HG02763 (cell line): ENCODE results near the gene KRT80.

ENCODE experiments used
- ATAC-seq: cut with Tn5 transposase; IDR thresholded peaks from one replicate; pipeline ENCODE4 v1.9.1; 2021; ENCODE audit warnings: mild to moderate bottlenecking, moderate library complexity; ENCODE audit not compliant: unreplicated experiment

The KRT80 gene

DNA sequence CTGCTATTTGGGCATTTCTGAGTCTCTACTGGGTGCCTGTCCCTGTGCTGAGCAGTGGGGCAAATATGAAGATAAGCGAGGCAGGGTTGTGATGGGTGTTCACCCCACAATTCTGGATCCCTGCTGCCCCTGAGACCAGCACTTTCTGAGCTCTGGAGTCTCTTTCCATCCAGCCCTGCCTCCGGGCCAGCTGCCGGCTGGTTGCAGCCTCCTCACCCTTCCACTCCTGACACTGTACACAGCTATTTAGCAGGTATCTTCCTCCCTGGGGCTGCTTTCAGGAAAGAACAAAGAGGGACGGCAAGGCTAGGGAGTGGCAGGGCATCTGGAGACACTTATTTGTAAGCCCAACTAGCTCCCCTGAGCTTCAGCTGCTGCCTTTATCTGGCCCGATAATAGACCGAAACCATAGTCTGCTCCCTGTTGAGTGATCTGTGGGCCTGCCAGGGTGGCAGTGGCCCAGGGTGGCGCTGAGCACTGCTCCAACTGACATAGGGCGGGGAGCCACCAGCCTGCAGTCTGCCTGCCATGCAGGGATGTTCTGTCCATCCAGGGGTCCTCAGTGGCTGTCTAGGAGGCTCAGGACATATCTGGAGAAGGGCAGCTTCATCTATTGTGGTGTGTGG is 7.6 kb upstream of the KRT80 start:
- ATAC-seq, result no peak

DNA sequence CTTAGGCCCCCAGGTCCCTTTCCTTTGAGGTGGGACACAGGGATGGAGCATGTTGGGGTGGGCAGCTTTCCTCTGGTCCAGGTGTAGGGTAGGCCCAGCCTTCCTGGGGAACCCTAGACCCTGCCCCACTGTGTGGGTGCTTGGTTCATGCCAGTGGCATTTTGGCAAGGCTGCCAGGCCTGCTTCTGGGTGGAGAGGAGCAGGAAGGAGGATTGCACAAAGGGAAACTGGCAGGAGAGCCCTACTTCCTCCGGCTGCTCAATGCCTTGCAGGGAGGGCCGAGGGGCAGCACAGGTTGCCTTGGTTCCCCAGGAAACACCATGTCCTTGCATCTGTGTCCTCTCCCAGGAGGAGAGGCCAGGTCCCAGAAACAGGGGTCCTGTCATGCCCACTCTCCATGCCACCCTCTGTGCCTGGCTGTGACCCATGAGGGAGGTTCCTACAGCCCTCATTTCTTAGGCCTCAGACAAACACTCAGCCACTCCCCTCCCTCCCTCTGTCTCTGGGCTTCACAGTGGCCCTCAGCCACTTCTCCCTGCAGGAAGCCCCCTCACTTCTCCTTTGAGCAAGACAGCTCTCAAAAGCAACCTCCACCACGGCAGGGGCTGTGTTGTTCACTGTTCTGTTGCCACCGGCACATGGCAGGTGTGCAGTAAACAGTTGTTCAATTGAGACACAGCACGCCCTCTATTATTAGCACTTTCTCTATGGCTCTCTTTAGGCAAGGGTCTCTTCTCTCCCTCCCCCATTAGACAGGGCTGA is 6.8 kb upstream of the KRT80 start:
- no peak for ATAC-seq

DNA sequence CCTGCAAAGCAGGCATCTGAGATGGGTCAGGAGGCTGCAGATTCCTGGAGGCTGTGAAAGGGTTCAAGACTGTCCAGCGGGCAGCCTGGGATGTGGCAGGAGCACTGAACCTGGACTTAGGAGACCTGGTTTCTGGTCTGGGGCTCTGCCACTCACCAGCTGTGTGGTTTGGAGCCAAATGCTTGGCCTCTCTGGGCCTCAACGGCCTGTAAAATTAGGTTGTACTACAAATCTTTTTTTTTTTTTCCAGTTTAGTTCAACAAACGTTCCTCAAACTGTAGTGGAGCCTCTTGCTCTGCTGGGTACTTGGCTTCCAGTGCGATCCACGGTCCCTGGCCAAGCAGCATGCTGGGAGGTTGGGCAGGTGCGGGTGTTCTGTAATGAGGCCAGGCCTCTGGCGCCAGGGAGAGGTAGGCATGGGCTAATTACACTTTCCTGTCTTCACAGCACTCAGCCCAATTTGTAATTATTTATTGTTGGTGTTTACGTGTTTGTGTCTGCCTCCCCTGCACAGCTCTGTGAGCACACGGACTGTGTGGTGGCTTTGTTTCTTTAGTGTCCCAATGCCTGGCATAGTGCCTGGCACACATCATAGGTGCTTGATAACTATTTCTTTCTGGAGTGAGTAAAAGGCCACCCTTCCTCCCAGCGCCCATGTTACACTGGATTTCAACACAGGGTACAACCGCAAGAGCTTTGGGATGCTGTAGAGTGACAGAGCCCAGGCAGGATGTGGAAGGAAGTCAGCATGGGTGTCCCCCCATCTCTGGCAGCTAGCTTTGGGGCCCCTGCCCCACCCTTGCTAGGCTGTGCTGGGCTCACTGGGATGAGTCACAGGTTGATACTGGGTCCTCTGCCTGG is 5.8 kb upstream of the KRT80 start:
- ATAC-seq, result no peak

DNA sequence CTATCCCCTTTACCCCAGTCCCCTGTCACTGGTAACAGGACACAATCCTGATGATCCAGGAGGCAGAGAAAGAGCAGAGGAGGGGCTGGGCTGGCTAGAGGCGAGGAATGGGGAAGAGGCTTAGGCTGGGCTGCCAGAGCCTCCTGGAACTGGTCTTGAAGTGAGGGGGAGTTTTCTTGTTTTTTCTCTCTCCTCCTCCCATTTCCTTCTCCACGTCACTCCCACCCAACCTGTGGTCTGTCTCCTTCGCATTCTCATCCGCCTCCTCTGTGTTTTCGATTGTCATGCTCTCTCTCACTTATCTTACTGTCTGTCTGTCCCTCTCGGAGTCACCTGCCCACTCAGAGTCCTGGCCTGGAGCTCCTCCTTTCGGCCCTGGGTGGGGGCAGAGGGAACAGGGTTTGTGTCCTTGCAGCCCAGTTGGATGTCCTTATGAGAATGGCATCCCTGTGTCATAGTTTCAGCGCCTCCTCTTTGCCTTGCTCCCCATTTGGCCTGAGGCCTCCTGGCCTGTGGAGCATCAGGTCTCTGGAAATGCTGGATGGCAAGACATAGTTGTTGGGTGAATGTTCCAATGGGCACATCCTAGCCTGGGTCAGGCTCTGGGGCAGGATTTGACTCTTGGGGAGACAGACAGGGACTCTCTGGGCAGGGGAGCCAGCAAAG is 3.4 kb upstream of the KRT80 start:
- no peak for ATAC-seq

DNA sequence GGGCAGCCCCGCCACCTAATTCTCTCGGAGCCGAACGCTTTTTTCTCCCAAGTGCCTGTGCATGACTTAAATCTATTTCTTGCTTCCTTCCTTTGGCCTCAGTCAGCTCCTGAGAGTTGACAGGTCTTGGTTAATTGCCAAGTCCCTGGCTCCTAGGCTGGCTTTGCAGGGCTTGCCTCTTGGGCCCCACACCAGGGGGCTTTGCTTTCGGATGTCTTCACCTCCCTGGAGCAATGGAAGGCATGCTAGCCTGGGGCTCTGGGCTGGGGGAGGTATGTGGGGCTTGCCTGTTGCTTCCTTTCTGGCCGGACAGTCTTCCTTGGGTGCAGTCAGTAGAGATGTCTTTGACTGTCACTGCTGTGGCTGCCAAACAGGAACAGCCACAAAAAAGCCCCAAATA is 2.2 kb upstream of the KRT80 start:
- no peak for ATAC-seq

DNA sequence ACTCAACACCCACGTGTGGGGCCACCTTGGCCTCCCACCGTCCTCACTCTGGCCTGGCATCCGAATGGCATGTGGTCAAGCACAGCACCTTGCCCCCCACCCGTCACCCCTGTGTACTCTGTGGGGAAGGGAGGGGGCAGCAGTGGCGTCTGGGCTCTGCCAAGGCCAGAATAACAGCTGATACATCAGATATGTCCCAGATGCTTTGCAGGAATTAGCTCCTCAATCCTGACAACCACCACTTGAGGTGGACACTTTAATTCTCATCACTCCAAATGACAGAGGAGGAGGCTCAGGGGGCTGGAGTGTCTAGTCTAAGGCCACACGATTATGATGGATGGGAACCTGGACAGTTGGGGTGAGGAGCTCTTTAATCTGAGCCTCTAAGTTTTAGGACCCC is 1.7 kb upstream of the KRT80 start:
- no peak for ATAC-seq

DNA sequence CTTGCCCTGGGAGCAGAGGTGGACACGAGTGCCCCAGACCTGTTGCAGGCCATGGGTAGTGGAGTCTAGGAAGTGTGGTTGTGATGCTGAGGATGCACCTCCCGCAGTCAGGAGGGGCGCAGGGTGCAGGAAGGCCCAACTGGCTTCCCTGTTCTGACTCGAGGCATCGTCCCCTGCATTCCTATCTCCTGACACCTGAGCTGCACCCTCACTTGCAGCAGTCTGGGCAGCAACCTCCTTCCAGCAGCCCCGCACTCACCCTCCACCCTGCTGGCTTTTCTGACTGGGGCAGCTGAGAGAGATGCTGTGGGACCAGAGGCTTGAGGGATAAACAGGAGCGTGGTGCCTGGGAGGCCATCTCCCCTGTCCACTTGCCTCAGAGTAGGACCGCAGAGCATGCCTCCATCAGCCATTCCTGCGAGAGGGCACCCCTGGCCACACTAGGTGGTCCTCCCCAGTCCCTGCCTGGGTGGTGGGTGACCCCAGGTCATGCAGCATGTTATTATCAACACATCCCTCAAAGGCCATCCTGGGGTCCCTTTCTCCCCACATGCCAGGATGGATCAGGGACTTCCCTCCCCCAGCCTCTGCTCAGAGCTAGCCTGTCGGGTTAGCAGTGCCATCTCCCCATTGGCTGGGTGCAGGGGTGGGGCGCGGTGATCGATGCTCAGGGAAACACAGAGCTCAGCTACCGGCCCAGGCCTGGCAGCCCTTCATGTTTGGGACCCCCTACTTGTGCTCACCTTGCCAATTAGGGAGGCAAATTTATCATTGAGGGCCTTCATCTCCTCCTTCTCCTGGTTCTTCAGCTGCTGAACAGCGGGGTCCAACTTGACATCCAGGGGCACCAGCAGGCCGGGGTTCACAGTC is 719 bp downstream of the KRT80 start:
- no peak for ATAC-seq

DNA sequence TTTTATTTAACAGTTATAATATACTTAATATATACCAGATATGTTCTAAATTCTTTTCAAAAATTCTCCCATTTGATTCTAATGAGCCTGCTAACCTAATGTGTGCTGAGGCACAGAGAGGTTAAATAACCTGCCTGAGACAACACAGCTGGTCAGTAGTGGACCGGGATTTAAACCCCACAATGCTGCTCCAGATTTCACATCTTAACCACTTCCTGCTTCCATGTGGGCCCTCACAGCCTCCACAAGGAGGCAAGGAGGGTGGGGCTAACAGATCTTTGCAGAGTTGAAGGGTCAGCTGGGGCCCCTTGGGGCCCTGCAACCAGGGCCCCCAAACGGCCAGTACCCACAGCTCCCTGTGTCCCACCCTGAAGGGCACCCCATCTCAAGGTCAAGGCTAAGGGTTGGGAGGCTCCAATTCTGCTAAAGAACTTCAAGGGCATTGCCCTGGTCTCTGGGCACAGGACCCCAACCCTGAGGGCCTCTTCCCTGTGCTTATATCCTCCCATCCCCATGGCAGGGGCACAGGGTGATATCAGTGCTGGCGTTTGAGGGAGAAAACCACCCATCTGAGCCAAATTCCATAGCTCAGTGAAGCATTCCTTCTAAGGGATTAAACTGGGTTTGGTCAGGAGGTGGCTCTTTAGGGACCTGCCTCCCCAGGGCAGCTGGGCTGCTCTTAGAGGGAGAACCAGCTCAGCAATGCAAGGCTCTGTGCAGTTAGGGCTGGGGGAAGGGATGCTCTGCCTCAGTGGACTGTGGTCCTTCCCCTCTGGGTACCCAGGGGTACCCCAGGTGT is 2.2 kb downstream of the KRT80 start:
- ATAC-seq, result no peak

DNA sequence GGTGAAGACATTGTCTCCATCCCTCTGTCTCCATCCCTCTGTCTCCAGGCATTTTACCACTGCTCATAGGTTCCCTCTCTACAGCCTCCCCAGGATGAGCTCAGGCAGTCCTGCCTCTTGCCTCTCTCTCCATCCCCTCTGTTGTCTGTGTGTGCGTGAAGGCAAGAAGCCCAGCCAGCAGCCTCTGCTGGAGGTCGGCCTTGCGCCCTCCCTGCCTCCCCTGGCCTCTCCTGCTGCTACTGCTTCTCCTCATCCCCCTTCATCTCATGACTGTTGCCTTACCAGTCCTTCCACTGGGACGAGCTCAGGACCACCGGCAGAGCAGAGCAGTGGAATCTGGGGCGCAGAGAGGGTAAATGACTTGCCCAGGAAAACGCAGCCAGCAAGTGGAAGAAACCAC is 3.2 kb downstream of the KRT80 start:
- no peak for ATAC-seq

DNA sequence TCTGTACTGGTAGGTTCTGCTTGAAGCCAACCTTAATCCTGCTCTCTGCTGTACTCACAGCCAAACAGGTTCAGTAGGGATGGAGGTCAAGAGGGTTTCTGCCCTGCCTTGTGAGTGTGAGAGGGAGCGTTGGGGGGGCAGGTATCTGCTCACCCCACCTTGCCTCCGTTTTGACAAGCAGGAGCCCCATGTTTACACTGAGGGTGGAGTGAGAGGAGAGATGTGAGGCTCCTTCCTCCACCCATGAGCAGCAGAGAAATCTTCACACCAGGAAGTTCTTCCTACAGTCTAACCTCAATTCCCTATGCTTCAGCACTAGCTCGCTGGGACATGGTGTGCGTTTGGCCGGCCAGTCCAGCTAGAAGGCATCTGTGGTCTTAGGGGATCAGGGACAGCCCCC is 4.2 kb downstream of the KRT80 start:
- ATAC-seq, result no peak

DNA sequence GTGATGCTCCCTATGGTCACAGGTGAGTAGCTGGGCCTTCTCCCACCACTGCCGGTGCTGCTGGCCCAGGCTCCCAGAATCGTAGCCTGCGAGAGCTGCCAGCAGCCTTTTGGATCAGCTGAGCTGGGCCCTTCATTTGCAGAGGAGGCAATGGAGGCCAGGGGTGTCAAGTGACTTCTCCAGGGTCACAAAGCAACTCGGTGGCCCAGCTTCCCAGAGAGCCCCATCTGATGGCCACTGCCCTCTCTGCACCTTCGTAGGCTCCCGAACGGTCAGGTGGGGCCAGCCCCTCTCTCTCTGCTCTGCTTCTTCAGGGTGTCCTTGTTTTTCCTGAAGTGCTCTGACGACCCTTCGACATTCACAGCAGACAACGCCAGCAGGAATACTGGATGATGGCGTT is 4.6 kb downstream of the KRT80 start:
- no peak for ATAC-seq

DNA sequence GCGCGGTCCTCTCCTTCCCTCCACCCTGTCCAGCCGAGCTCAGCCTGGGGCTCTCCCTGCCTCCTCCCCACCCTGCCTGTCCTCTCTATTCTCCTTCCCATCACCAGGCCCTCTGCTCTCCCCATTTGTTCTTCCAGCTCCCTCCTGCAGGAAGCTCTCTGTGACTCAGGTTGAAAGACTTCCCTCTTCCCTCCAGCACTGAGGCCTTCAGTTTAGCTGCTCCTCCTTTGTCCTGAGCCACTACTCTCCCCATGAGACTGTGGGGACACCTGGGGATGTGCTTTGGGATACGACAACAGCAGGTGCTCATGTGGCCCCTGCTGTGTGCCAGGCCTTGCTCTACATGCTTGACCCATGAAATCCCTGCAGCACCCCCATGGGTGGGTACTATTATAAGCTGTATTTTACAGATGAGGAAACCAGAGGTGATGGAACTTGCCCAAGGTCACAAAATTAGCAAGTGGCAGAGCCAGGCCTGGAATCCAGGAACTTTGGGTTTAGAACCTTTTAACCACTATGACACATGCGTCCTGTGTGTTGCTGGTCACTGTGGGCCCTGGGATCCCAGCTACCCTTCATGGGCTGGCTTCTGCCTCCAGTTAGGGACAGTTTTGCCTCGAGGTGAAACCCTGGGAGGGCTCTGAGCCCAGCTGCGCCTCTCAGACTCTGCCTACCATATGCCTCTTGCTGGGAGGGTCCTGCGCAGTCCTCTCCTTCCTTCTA is 5.5 kb downstream of the KRT80 start:
- ATAC-seq, result no peak

DNA sequence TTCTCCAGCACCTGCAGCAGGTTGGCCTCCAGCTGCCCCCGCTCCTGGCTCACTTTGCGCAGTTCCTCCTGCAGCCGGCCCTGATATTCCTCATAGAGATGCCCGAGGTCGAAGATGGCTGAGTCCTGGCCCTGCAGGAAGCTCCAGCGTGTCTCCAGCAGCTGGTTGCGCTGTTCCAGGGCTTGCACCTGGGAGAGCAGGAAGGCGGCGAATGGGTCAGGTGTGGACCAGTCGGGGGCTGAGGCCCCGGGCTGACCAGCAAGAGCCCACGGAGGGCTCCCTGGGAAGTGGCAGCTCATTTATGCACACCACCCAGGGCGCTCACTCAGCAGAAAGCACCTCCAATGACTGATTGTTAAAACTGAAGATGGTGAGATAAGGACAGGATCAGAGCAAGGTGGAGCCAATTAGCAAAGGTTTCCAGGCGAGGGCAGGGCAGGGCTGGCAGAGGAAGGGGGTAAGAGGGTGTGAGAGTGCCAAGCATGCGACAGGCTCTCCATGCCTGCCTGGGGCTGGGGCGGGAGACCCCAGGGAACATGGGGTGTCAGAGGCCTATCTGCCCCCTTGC is 6.3 kb downstream of the KRT80 start:
- ATAC-seq, result no peak

DNA sequence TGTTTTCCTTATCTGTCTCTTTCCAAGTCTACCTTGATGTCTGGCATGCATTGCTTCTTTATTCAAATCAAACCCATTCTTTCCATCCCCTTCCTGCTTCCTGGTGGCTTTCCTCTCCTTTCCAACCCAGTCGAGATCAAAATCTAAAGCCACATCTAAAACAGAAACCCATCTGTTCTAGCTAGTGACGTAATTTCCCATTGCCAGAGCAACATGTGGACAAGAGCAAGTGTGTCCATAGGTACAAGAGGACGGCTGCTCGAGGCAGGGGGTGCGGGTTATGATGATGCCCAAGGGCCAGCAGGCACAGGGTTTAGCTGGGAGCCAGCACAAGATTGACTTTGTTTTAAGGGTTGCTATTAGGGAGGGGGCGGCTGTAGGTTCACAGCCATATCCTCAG is 7.0 kb downstream of the KRT80 start:
- ATAC-seq, result no peak

DNA sequence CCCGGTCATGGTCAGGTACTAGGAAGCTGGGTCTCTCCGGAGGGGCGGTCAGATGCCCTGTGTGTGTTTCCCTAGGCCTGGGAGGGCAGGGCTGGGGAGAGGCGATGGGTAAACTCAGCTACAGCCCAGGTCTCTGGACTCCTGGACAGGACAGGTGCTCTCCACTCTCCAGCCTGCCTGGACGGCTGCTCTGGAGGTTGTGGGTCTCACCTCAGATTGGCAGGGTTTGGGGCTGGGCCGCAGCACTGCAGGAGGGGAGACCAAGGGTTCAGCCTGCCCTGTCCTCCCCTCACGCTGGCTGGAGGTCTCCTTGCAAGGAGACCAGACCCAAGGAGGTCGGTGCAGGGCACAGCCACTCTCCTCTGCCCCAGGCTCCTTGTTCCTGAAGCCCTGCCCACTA is 7.8 kb downstream of the KRT80 start:
- ATAC-seq, result no peak

DNA sequence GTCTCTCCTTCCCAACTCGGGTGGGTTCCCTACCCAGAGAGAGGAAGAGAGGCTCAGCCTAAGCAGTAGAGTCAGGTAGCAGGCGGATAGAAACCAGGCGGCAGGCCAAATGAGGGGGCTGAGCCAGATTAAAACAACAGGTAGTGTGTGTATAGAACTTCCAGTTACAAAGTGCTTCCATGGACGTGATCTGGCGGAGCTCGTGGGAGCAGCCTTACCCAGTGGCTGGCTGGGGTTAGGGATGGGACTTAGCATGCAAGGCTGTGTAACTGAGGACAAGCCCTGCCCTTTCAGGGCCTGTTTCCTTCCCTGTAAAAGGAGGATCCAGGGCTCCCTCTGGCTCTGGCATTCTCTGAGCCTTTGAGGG is 8.3 kb downstream of the KRT80 start:
- ATAC-seq, result no peak

DNA sequence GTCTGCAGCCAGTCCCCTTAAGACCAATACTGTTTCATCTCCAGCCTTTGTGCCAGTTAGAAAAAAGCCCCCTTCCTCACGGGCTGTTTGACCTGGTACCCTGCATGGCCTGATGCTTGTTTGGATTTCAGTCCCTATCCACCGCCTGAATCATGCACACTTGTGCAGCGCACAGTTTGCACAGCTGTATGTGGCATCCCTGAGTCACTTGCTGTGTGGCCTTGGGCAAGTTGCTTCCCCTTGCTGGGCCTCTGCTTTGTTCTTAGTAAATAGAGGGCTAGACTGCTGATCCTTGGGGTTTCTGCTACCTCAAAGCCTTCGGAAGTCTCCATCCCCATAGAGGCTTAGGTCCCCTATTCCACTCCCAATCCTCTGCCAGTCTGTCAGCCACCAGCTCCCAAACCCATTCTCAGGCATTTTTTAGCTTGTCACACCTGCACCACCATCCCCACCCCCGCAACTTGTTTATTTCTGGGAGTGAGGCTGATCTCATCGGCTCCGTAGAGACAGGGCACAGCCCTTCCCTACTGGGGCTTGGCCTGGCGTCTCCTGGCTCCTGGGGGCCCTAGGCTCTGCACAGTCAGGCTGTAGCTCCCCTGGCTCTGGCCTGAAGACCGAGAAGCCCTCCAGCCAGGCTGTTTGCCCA is 8.8 kb downstream of the KRT80 start:
- ATAC-seq, result no peak

DNA sequence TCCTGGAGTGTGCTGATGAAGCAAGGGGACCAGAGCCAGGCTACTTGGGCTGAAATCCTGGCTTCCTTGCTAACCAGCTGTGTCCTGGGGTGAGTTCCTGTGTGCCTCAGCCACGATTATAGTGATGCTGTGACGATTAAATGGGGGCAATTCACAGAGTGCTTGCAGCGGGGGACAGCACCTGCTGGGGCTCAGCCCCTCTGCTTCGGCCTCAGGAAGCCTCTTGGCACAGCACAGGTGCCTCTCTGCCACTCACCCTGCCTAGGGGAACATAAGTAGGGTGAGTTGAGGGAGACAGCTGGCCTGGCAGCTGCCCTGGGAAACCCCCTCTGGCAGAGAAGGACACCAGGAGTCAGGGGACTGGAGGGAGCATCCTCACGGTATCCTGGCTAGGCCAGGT is 9.4 kb downstream of the KRT80 start:
- ATAC-seq, result no peak
